ENCODE measurements around the gene PHACTR3.
"Not testable (repeated sequence)": the region's sequence is repeated elsewhere in the genome, so short reads cannot be mapped to it uniquely, and the experiment has no call there.

PHACTR3 gene

GRCh38 chr20:59603781-59604541 lies at the start of gene PHACTR3:
TSS of gene PHACTR3 (plus strand) at chr20:59604540. CDS start at chr20:59605015, 475 bp downstream.
- no peak for DNase-seq

- not testable (repeated sequence) for DNase-seq
Measured at GRCh38 chr20:59557733-59558529, 46.4 kb upstream of the PHACTR3 start.

GRCh38 chr20:59559024-59559817 lies 45.1 kb upstream of the PHACTR3 start:
- no peak for DNase-seq

- DNase-seq: no peak
Measured at GRCh38 chr20:59559863-59560262, 44.5 kb upstream of the PHACTR3 start.

- DNase-seq: no peak
Measured at GRCh38 chr20:59560588-59561227, 43.6 kb upstream of the PHACTR3 start.

- DNase-seq: no peak
Measured at GRCh38 chr20:59561228-59561605, 43.1 kb upstream of the PHACTR3 start.

- no peak for DNase-seq
Measured at GRCh38 chr20:59561614-59562277, 42.6 kb upstream of the PHACTR3 start.

GRCh38 chr20:59564171-59564570 lies 40.2 kb upstream of the PHACTR3 start:
- DNase-seq: no peak

- no peak for DNase-seq
Measured at GRCh38 chr20:59564943-59565342, 39.4 kb upstream of the PHACTR3 start.

- no peak for DNase-seq
Measured at GRCh38 chr20:59565768-59566461, 38.4 kb upstream of the PHACTR3 start.

GRCh38 chr20:59566631-59567524 lies 37.5 kb upstream of the PHACTR3 start:
- DNase-seq: no peak

GRCh38 chr20:59567585-59568508 lies 36.5 kb upstream of the PHACTR3 start:
- no peak for DNase-seq

- no peak for DNase-seq
Measured at GRCh38 chr20:59568509-59569024, 35.8 kb upstream of the PHACTR3 start.

GRCh38 chr20:59569305-59569704 lies 35.0 kb upstream of the PHACTR3 start:
- no peak for DNase-seq

GRCh38 chr20:59571151-59571550 lies 33.2 kb upstream of the PHACTR3 start:
- no peak for DNase-seq

GRCh38 chr20:59571551-59572314 lies 32.6 kb upstream of the PHACTR3 start:
- no peak for DNase-seq

GRCh38 chr20:59572515-59572914 lies 31.8 kb upstream of the PHACTR3 start:
- DNase-seq: no peak

- DNase-seq: no peak
Measured at GRCh38 chr20:59573837-59574236, 30.5 kb upstream of the PHACTR3 start.

All from T1000 (cell line).